ENCODE results near the gene SNX24.

SNX24 gene

DNA sequence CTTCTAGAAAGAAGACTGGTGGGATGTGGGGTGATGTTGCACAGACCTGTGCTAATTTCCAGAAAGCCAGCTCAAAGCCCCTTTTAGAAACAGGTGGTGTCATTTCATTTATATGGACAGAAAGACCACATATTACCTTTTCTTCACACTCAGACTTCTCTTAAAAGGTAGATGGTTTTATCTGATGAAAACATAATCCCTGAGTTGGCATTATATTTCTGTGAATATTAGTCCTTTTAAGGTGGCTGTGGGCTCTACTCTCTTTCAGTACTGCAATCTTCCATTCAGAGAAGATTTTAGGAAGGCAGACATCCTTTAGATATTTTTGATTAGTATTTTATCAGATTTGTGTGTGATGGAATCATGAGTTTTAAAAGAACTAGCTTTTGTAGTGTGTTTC lies 117.9 kb downstream of the SNX24 start:
- no peak for ATAC-seq
- TF ChIP-seq, protein P1, sequence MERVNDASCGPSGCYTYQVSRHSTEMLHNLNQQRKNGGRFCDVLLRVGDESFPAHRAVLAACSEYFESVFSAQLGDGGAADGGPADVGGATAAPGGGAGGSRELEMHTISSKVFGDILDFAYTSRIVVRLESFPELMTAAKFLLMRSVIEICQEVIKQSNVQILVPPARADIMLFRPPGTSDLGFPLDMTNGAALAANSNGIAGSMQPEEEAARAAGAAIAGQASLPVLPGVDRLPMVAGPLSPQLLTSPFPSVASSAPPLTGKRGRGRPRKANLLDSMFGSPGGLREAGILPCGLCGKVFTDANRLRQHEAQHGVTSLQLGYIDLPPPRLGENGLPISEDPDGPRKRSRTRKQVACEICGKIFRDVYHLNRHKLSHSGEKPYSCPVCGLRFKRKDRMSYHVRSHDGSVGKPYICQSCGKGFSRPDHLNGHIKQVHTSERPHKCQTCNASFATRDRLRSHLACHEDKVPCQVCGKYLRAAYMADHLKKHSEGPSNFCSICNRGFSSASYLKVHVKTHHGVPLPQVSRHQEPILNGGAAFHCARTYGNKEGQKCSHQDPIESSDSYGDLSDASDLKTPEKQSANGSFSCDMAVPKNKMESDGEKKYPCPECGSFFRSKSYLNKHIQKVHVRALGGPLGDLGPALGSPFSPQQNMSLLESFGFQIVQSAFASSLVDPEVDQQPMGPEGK (CRISPR knock-in tag; IDR thresholded peaks at IDR 0.05; ENCODE audit: borderline replicate concordance): no peak
- no peak for TF ChIP-seq CSDC2 (CRISPR knock-in tag; IDR thresholded peaks at IDR 0.05)
- TF ChIP-seq, protein P2, sequence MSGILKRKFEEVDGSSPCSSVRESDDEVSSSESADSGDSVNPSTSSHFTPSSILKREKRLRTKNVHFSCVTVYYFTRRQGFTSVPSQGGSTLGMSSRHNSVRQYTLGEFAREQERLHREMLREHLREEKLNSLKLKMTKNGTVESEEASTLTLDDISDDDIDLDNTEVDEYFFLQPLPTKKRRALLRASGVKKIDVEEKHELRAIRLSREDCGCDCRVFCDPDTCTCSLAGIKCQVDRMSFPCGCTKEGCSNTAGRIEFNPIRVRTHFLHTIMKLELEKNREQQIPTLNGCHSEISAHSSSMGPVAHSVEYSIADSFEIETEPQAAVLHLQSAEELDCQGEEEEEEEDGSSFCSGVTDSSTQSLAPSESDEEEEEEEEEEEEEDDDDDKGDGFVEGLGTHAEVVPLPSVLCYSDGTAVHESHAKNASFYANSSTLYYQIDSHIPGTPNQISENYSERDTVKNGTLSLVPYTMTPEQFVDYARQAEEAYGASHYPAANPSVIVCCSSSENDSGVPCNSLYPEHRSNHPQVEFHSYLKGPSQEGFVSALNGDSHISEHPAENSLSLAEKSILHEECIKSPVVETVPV (CRISPR knock-in tag; IDR thresholded peaks at IDR 0.05): no peak
- no peak for TF ChIP-seq ZNF565 (CRISPR knock-in tag; conservative IDR thresholded peaks at IDR 0.05; ENCODE audit: low read depth)
- TF ChIP-seq OSR1 (CRISPR knock-in tag; IDR thresholded peaks at IDR 0.05): no peak
- TF ChIP-seq SNAI2 (CRISPR knock-in tag; IDR thresholded peaks at IDR 0.05): no peak

DNA sequence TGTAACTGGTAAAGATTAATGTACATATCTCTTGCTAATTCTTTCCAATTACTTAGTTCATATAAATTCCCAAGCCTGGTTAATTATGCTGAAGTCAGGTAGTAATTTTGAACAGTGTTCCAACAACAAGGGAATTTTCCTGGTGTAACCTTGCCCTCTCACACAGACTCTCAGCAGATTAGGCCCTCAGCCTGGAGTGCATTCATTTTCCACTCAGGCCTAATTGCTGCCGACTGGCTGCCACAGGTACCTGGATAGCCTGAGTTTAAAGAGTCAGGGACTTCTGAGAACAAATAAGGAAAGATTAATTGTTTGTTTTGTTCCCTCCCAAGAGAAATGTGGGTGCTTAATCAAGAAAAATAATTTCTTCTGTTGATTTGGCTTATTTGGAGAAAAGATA lies 119.7 kb downstream of the SNX24 start:
- TF ChIP-seq RARB (CRISPR knock-in tag; IDR thresholded peaks at IDR 0.05): no peak
- TF ChIP-seq, protein P1 (CRISPR knock-in tag; IDR thresholded peaks at IDR 0.05; ENCODE audit: borderline replicate concordance): no peak
- no peak for TF ChIP-seq OSR1 (CRISPR knock-in tag; IDR thresholded peaks at IDR 0.05)
- TF ChIP-seq ESRRG (CRISPR knock-in tag; IDR thresholded peaks at IDR 0.05): no peak
- no peak for TF ChIP-seq GLIS3 (CRISPR knock-in tag; IDR thresholded peaks at IDR 0.05)
- no peak for TF ChIP-seq ZFP30 (CRISPR knock-in tag; IDR thresholded peaks at IDR 0.05)
- TF ChIP-seq TCF4 (CRISPR knock-in tag; IDR thresholded peaks at IDR 0.05; ENCODE audit: borderline replicate concordance): no peak
- no peak for TF ChIP-seq ZNF8 (CRISPR knock-in tag; IDR thresholded peaks at IDR 0.05)
- TF ChIP-seq, protein P2 (CRISPR knock-in tag; IDR thresholded peaks at IDR 0.05): no peak
- TF ChIP-seq TOX (CRISPR knock-in tag; IDR thresholded peaks at IDR 0.05; ENCODE audit: borderline replicate concordance): no peak
- no peak for TF ChIP-seq PPARA (CRISPR knock-in tag; IDR thresholded peaks at IDR 0.05; ENCODE audit: borderline replicate concordance)
- TF ChIP-seq BACH2 (CRISPR knock-in tag; IDR thresholded peaks at IDR 0.05; ENCODE audit: borderline replicate concordance): no peak
- TF ChIP-seq CSDC2 (CRISPR knock-in tag; IDR thresholded peaks at IDR 0.05): no peak
- TF ChIP-seq ZNF565 (CRISPR knock-in tag; conservative IDR thresholded peaks at IDR 0.05; ENCODE audit: low read depth): no peak
- ATAC-seq: no peak

DNA sequence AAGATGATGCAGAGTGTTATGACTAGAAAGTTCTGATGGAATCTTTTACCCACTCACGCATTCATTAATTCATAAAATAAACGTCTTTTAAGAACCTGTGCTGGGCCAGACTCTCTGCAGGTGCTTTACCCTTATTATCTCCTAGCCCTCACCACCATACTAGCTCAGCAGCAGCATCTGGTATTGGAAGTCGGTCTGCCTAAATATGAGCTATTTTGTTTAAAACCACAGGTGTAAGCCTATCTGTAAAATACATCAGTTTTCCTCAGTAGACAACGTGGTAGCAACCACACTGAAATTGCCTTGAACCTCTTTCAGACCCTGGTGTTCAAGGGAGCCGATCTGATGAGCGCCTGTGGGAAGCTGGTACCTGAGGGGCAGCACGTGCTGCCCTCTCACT lies 121.7 kb downstream of the SNX24 start:
- ATAC-seq: no peak
- no peak for TF ChIP-seq ARNTL (CRISPR knock-in tag; IDR thresholded peaks at IDR 0.05; ENCODE audit: borderline replicate concordance, low read depth)
- TF ChIP-seq CSDC2 (CRISPR knock-in tag; IDR thresholded peaks at IDR 0.05): no peak
- no peak for TF ChIP-seq ZC3H10 (CRISPR knock-in tag; IDR thresholded peaks at IDR 0.05)
- no peak for TF ChIP-seq GLIS3 (CRISPR knock-in tag; IDR thresholded peaks at IDR 0.05)
- TF ChIP-seq ZFP3 (CRISPR knock-in tag; IDR thresholded peaks at IDR 0.05): no peak
- TF ChIP-seq, protein P3, sequence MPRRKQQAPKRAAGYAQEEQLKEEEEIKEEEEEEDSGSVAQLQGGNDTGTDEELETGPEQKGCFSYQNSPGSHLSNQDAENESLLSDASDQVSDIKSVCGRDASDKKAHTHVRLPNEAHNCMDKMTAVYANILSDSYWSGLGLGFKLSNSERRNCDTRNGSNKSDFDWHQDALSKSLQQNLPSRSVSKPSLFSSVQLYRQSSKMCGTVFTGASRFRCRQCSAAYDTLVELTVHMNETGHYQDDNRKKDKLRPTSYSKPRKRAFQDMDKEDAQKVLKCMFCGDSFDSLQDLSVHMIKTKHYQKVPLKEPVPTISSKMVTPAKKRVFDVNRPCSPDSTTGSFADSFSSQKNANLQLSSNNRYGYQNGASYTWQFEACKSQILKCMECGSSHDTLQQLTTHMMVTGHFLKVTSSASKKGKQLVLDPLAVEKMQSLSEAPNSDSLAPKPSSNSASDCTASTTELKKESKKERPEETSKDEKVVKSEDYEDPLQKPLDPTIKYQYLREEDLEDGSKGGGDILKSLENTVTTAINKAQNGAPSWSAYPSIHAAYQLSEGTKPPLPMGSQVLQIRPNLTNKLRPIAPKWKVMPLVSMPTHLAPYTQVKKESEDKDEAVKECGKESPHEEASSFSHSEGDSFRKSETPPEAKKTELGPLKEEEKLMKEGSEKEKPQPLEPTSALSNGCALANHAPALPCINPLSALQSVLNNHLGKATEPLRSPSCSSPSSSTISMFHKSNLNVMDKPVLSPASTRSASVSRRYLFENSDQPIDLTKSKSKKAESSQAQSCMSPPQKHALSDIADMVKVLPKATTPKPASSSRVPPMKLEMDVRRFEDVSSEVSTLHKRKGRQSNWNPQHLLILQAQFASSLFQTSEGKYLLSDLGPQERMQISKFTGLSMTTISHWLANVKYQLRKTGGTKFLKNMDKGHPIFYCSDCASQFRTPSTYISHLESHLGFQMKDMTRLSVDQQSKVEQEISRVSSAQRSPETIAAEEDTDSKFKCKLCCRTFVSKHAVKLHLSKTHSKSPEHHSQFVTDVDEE (CRISPR knock-in tag; IDR thresholded peaks at IDR 0.05): no peak
- TF ChIP-seq ZNF70 (CRISPR knock-in tag; IDR thresholded peaks at IDR 0.05): no peak
- no peak for TF ChIP-seq OSR1 (CRISPR knock-in tag; IDR thresholded peaks at IDR 0.05)
- no peak for TF ChIP-seq SNAI2 (CRISPR knock-in tag; IDR thresholded peaks at IDR 0.05)
